HT1080 (cell line): ENCODE results near the gene PATL1. TPM values are rescaled to one million over a fixed set of nuclear protein-coding genes. Genes with fewer than 3 reads are reported as not detected.
A peak's percentile ranks its signal among the peaks of the same experiment; 100 is the strongest.

Experiments used
- DNase-seq: peaks from one replicate; pipeline ENCODE4 v3.0.0-alpha.2; 2015; ENCODE audit warnings: low read depth
- small RNA-seq: library from RNA; depleted of rRNA; stranded (forward); fragments of <200 nt; gene quantifications from one replicate; pipeline ENCODE3, GENCODE V24; 2014
- total RNA-seq: library from RNA; depleted of rRNA; stranded (reverse); fragments of >200 nt; shearing (Covaris generic); gene quantifications from 2 replicates; pipeline ENCODE4 v1.2.3, GENCODE V29; 2014; rRNA removed

The PATL1 gene
- total RNA-seq, 1 experiment from 2014 or later: 15.4 TPM

DNA sequence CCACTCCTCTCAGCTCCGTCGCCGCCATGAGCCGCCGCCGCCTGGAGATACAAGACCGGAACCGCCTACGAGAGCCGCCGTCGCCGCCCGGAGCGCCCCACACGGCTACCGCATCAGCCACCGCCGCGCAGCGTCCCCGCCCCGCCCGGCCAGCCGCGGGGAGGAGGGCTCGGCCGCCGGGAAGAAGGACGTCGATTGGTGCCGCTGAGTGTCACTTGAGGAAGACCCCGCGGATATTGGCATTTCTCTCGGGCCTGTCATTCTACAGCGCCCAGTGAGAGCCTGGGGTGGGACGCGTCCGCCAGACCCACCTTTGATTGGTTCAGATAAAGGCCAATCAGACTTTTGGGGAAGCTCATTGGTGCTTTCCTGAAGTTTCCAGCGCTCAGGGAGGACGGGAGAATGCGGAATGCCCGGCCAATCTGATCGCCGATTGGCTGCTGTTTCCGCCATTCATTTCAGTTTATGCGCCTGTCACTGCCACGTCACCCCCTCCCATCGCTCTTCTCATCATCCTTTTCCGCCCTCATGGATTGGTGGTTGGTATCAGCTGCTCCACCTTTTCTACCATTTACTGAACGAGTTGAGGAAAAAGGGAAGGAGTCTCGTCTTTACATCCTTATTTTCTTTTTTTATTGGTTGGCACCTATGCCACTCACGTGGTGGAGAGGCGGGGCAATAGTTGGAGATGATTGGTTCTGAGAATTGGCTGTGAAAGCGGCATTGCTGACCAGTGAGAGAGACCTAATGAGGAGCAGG, 53.0 kb downstream of the PATL1 start, which contains the start of gene OSBP:
Gene OSBP, minus strand, starts transcription at position 138 of the 759 bp plus-strand sequence. Its CDS starts 110 bp downstream, at position 28.
- DNase-seq: peak; percentile 100

- peak; percentile 5 for DNase-seq
Observed at GRCh38 chr11:59615120-59615636, 53.7 kb downstream of the PATL1 start.

GRCh38 chr11:59614277-59615119, 54.3 kb downstream of the PATL1 start:
- DNase-seq: no peak

GRCh38 chr11:59611570-59612565, 57.0 kb downstream of the PATL1 start:
- DNase-seq: no peak

GRCh38 chr11:59610289-59610688, 58.5 kb downstream of the PATL1 start:
- DNase-seq: no peak

GRCh38 chr11:59607703-59608454, 61.0 kb downstream of the PATL1 start:
- no peak for DNase-seq

DNA sequence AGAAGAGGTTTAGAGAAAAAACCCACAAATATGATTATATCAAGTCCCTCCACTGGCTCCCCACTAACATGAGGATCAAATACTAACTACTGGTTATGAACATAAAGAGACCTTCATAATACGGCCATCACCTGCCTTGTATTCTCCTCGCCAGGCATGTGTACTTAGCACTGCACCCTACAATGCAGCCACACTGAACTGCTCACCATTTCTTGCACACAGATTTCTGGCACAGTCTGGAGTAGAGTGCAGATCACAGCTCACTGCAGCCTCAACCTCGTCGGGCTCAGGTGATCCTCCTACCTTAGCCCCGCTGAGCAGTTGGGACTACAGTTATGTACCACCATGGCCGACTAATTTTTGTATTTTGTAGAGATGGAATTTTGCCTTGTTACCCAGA, 66.4 kb downstream of the PATL1 start:
- DNase-seq: no peak

DNA sequence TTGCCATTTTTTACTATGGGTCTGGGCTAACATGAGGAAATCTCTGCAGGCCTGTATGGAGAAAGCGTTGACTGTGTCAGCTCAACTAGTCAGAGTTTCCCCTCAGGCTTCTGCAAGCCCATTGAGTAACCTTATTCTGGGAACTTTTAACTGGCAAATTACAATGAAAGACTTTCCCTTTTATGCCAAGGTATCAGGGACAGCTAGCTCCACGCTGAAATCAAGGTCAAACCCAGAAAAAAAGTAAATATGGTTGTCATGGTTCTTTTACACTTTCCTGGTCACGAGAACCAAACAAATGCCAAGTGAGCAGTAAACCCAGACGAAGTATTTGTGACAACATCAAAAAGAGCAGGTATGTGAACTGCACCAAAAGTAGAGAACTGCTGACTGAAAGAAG, 67.0 kb downstream of the PATL1 start:
- DNase-seq: no peak

DNA sequence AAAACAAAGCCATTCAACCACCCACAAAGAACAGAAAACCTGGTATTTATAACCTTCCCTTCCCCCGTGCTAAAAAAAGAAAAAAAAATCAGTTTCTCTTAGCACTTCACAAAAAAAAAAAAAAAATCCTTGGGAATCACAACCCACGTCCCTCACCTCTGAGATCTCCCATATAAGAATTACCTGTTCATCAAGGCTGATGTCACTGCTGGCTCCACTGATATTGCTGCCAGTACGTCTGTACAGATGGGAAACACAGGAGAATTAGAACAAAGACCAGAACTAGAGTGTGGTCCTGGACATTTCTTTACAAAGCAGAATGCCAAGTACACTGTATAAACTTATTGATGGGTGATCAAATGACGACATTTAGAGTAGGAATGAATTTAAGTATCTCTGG, 68.2 kb downstream of the PATL1 start:
- no peak for DNase-seq

- DNase-seq: no peak
Observed at GRCh38 chr11:59600234-59600633, 68.6 kb downstream of the PATL1 start.

DNA sequence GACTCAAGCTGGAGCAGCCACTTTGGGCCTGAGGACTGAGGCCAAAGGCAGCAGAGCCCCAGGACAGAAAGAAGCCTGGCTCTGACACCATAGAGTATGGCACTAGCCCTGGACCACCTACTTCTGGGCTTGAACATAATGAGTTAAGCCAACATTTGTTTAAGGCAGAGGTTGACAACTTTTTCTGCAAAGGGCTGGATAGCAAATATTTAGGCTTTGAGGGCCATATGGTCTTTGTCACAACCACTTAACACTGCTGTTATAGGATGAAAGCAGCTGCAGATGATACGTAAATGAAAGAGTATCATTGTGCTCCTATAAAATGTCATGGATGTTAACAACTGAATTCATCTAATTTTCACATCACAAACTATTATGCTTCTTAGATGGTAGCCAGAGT, 69.9 kb downstream of the PATL1 start:
- DNase-seq: no peak

Small RNAs within 50 kb of the gene (small RNA-seq; reads per million reads assigned to genes)
- gene MIR3162: not detected

Other genes starting within 250 kb of the PATL1 start
- not detected in 2 replicates for gene OR5A2, start 242.6 kb downstream of the PATL1 start, total RNA-seq
- gene OR5A1, start 232.6 kb downstream of the PATL1 start, total RNA-seq: not detected in 2 replicates
- not detected in 2 replicates for gene OR4D6, start 212.1 kb downstream of the PATL1 start, total RNA-seq
- not detected in 2 replicates for gene OR4D10, start 195.7 kb downstream of the PATL1 start, total RNA-seq
- not detected in 2 replicates for gene OR4D11, start 165.5 kb downstream of the PATL1 start, total RNA-seq
- gene OR4D9, start 157.5 kb downstream of the PATL1 start, total RNA-seq: not detected in 2 replicates
- 13.4 and 18.0 TPM in 2 replicates for gene OSBP, start 53.3 kb downstream of the PATL1 start, total RNA-seq
- gene OR10V1, start 44.8 kb upstream of the PATL1 start, total RNA-seq: not detected in 2 replicates
- gene STX3, start 86.3 kb upstream of the PATL1 start, total RNA-seq: 41.6 and 42.6 TPM in 2 replicates
- 91.6 and 95.7 TPM in 2 replicates for gene MRPL16, start 141.7 kb upstream of the PATL1 start, total RNA-seq
- gene CBLIF, start 176.5 kb upstream of the PATL1 start, total RNA-seq: not detected in 2 replicates
- 0.30 and 4.1 TPM in 2 replicates for gene TCN1, start 197.4 kb upstream of the PATL1 start, total RNA-seq
- 0.13 TPM in 1 of 2 replicates, not detected in the other for gene OOSP3, start 209.7 kb upstream of the PATL1 start, total RNA-seq